LNCaP clone FGC (cell line): ENCODE data around the gene GCGR.

Experiments
- DNase-seq: peaks from one replicate; pipeline ENCODE4 v3.0.0-alpha.2; 2011; ENCODE audit warnings: low read depth
- H3K4me3 ChIP-seq: 2 replicates; pipeline ENCODE4 v1.5.1; 2011; ENCODE audit warnings: mild to moderate bottlenecking, low read depth, low read length, control low read depth
- CTCF ChIP-seq: IDR thresholded peaks from 2 replicates; pipeline ENCODE4 v1.5.1; 2012; ENCODE audit warnings: mild to moderate bottlenecking; ENCODE audit not compliant: control insufficient read depth, insufficient read depth; ENCODE audit errors: extremely low read depth

Gene GCGR

GRCh38 chr17:81825841-81826466 is 22.0 kb downstream of the GCGR start:
- 0 out of 2 replicates have a peak, but pooled peaks have one; percentile 1 for TF ChIP-seq CTCF
- no peak overlapping the region for H3K4me3 ChIP-seq
- no peak for DNase-seq

- DNase-seq, result no peak
- H3K4me3 ChIP-seq, result no peak overlapping the region
- no peak for TF ChIP-seq CTCF
Observed at GRCh38 chr17:81828656-81829055, 24.7 kb downstream of the GCGR start.

- TF ChIP-seq CTCF, result no peak
- DNase-seq, result no peak
- H3K4me3 ChIP-seq, result no peak overlapping the region
Observed at GRCh38 chr17:81829858-81830257, 25.9 kb downstream of the GCGR start.

- DNase-seq, result no peak
- no peak for TF ChIP-seq CTCF
- peak overlapping the region; percentile 70; the same call in 1 of the 2 replicates for H3K4me3 ChIP-seq
Observed at GRCh38 chr17:81831563-81831956, 27.6 kb downstream of the GCGR start.

- TF ChIP-seq CTCF, result no peak
- H3K4me3 ChIP-seq, result peak overlapping the region; percentile 70
- no peak for DNase-seq
Observed at GRCh38 chr17:81831957-81832607, 28.1 kb downstream of the GCGR start.

GRCh38 chr17:81832608-81833159 is 28.7 kb downstream of the GCGR start:
- no peak for TF ChIP-seq CTCF
- no peak for DNase-seq
- H3K4me3 ChIP-seq, result peak overlapping the region; percentile 70
